ENCODE data around the gene GTF2H3.

GRCh38 chr12:123621619-123622530 lies 11.8 kb upstream of the GTF2H3 start:
- TF ChIP-seq CTCF (conservative IDR thresholded peaks at IDR 0.05 in 1 of 2, IDR thresholded peaks at IDR 0.05 in 1 of 2; ENCODE audit: low read depth in 1 of 2, low read length in 2 of 2) (no peak), EZH2 (IDR thresholded peaks at IDR 0.05; ENCODE audit: low read length, missing control alignments) (no peak)

Data from fibroblast of lung (primary cell).